ENCODE measurements around the gene CSMD2. TPM values are rescaled to one million over a fixed set of nuclear protein-coding genes. Genes with fewer than 3 reads are reported as not detected.

The CSMD2 gene
- total RNA-seq, 1 donor from 2014 or later: 0.55 TPM

- no peaks in the 10 kb centered on the region for H3K4me1 Mint-ChIP-seq (ENCODE audit: low read depth)
- peaks cover 15% of the 10 kb centered on the region for H3K27me3 Mint-ChIP-seq (ENCODE audit: low read depth)
- no peak for DNase-seq (ENCODE audit: low spot score)
- no peaks in the 10 kb centered on the region for H3K9me3 Mint-ChIP-seq (ENCODE audit: low read depth)
- TF ChIP-seq, protein P1, sequence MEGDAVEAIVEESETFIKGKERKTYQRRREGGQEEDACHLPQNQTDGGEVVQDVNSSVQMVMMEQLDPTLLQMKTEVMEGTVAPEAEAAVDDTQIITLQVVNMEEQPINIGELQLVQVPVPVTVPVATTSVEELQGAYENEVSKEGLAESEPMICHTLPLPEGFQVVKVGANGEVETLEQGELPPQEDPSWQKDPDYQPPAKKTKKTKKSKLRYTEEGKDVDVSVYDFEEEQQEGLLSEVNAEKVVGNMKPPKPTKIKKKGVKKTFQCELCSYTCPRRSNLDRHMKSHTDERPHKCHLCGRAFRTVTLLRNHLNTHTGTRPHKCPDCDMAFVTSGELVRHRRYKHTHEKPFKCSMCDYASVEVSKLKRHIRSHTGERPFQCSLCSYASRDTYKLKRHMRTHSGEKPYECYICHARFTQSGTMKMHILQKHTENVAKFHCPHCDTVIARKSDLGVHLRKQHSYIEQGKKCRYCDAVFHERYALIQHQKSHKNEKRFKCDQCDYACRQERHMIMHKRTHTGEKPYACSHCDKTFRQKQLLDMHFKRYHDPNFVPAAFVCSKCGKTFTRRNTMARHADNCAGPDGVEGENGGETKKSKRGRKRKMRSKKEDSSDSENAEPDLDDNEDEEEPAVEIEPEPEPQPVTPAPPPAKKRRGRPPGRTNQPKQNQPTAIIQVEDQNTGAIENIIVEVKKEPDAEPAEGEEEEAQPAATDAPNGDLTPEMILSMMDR (IDR thresholded peaks at IDR 0.05): no peak
- H3K27ac Mint-ChIP-seq (ENCODE audit: unreplicated experiment): no peak overlapping the region
- H3K4me3 Mint-ChIP-seq (ENCODE audit: unreplicated experiment): no peak overlapping the region
- no peaks in the 10 kb centered on the region for H3K36me3 Mint-ChIP-seq (ENCODE audit: low read depth)
These were observed 9.2 kb downstream of the CSMD2 start for GRCh38 chr1:34155860-34156259.

DNA sequence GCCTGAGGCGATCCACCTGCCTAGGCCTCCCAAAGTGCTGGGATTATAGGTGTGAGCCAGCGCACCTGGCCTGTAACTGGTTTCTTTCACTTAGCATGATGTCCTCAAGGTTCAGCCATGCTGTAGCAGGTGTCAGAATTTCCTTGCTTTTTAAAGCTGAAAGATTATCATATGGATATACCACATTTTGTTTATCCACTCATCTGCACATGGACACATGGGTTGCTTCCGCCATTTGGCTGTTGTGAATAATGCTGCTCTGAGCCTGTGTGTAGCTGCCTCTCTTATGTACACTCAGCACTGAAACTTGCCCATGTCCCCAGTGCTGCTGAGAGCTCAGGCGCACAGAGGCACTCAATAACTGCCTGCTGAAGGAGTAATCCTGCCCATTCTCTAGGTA is 11.8 kb downstream of the CSMD2 start:
- Mint-ChIP-seq H3K4me3 (ENCODE audit: unreplicated experiment) (no peak overlapping the region), H3K27ac (ENCODE audit: unreplicated experiment) (no peak overlapping the region)

DNA sequence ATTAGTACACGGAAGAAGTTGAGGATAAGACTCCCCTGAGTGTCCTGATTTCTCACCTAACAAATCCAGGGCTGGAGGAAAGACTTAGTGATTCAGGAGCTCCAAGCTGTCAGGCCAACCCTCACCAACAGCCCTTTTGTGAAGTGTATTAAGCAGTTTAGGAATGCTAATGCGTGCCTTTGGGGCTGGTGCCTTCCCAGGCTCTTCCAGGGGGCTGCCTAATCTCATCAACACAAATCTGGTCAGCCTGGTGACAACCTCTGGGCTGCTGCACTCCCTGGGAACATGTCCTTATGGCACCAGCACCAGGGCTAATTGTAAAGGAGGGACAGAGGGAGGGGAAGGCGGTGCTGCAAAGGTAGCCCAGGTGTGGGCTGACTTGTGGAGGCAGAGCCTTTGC is 15.5 kb downstream of the CSMD2 start:
- DNase-seq (ENCODE audit: low spot score): no peak
- Mint-ChIP-seq H3K4me1 (ENCODE audit: low read depth) (no peaks in the 10 kb centered on the region), H3K9me3 (ENCODE audit: low read depth) (no peaks in the 10 kb centered on the region), H3K36me3 (ENCODE audit: low read depth) (no peaks in the 10 kb centered on the region), H3K27ac (ENCODE audit: unreplicated experiment) (no peak overlapping the region), H3K4me3 (ENCODE audit: unreplicated experiment) (no peak overlapping the region), H3K27me3 (ENCODE audit: low read depth) (peaks cover 2% of the 10 kb centered on the region)
- TF ChIP-seq, protein P1 (IDR thresholded peaks at IDR 0.05): no peak

More for the DNA sequence above, 11.8 kb downstream of the CSMD2 start:
- H3K4me1 Mint-ChIP-seq (ENCODE audit: low read depth): no peaks in the 10 kb centered on the region
- no peaks in the 10 kb centered on the region for H3K9me3 Mint-ChIP-seq (ENCODE audit: low read depth)
- no peak for DNase-seq (ENCODE audit: low spot score)
- TF ChIP-seq, protein P1 (IDR thresholded peaks at IDR 0.05): no peak
- H3K36me3 Mint-ChIP-seq (ENCODE audit: low read depth): no peaks in the 10 kb centered on the region
- peaks cover 4% of the 10 kb centered on the region for H3K27me3 Mint-ChIP-seq (ENCODE audit: low read depth)

- H3K27me3 Mint-ChIP-seq (ENCODE audit: low read depth): peaks cover 2% of the 10 kb centered on the region
- H3K4me1 Mint-ChIP-seq (ENCODE audit: low read depth): no peaks in the 10 kb centered on the region
- H3K27ac Mint-ChIP-seq (ENCODE audit: unreplicated experiment): no peak overlapping the region
- TF ChIP-seq, protein P1 (IDR thresholded peaks at IDR 0.05): no peak
- no peak for DNase-seq (ENCODE audit: low spot score)
- no peak overlapping the region for H3K4me3 Mint-ChIP-seq (ENCODE audit: unreplicated experiment)
- no peaks in the 10 kb centered on the region for H3K9me3 Mint-ChIP-seq (ENCODE audit: low read depth)
- H3K36me3 Mint-ChIP-seq (ENCODE audit: low read depth): no peaks in the 10 kb centered on the region
These were observed 17.7 kb downstream of the CSMD2 start for GRCh38 chr1:34147301-34147700.

GRCh38 chr1:34144766-34145165 is 20.3 kb downstream of the CSMD2 start:
- Mint-ChIP-seq H3K27me3 (ENCODE audit: low read depth) (no peaks in the 10 kb centered on the region), H3K27ac (ENCODE audit: unreplicated experiment) (no peak overlapping the region), H3K9me3 (ENCODE audit: low read depth) (no peaks in the 10 kb centered on the region), H3K4me3 (ENCODE audit: unreplicated experiment) (no peak overlapping the region), H3K4me1 (ENCODE audit: low read depth) (no peaks in the 10 kb centered on the region), H3K36me3 (ENCODE audit: low read depth) (no peaks in the 10 kb centered on the region)
- TF ChIP-seq, protein P1 (IDR thresholded peaks at IDR 0.05): no peak
- no peak for DNase-seq (ENCODE audit: low spot score)
